ENCODE results near the gene RNF26. TPM values are rescaled to one million over a fixed set of nuclear protein-coding genes. Genes with fewer than 3 reads are reported as not detected.
A peak's percentile ranks its signal among the peaks of the same experiment; 100 is the strongest.
"Not testable (repeated sequence)": the region's sequence is repeated elsewhere in the genome, so short reads cannot be mapped to it uniquely, and the experiment has no call there.

RNF26 gene
- total and polyA plus RNA-seq, 3 donors from 2014 or later: 28.2 to 37.1 (median 31.0) TPM

GRCh38 chr11:119382101-119382500 lies 47.8 kb downstream of the RNF26 start:
- no peak for DNase-seq
- H3K9me3 ChIP-seq: no peaks in the 10 kb centered on the region
- H3K27ac ChIP-seq: no peak overlapping the region

GRCh38 chr11:119382513-119382912 lies 48.2 kb downstream of the RNF26 start:
- H3K27me3 ChIP-seq; H3K4me1 ChIP-seq; H3K4me3 ChIP-seq; intact Hi-C loops (cut with DNase I; ENCODE audit: low total_unique reads); H3K9me3 ChIP-seq; H3K27ac ChIP-seq; DNase-seq; H3K36me3 ChIP-seq (ENCODE audit: low read depth, missing control alignments): not testable (repeated sequence)
- 62 to 70% methylated on average over 14 of the region's 14 CpGs for WGBS, 2 donors

More at GRCh38 chr11:119382101-119382500, 47.8 kb downstream of the RNF26 start:
- H3K4me3 ChIP-seq: peak overlapping the region; percentile 45 to 55
- peaks cover 5% of the 10 kb centered on the region for H3K4me1 ChIP-seq
- intact Hi-C loops (cut with DNase I; ENCODE audit: low total_unique reads): no loop called here
- 3% methylated on average over 9 of the region's 9 CpGs for WGBS, 2 donors
- H3K36me3 ChIP-seq (ENCODE audit: low read depth, missing control alignments): no peaks in the 10 kb centered on the region
- TF ChIP-seq CTCF (IDR thresholded peaks at IDR 0.05): no peak
- TF ChIP-seq POLR2A (IDR thresholded peaks at IDR 0.05): no peak
- no peaks in the 10 kb centered on the region for H3K27me3 ChIP-seq

- no peak for TF ChIP-seq CTCF (IDR thresholded peaks at IDR 0.05)
- TF ChIP-seq POLR2A (IDR thresholded peaks at IDR 0.05): no peak
- Histone ChIP-seq H3K27ac (no peak overlapping the region), H3K36me3 (ENCODE audit: low read depth, missing control alignments) (no peaks in the 10 kb centered on the region), H3K9me3 (no peaks in the 10 kb centered on the region), H3K27me3 (no peaks in the 10 kb centered on the region), H3K4me3 (no peak overlapping the region), H3K4me1 (peaks cover 5% of the 10 kb centered on the region)
- DNase-seq: no peak
- intact Hi-C loops (cut with DNase I; ENCODE audit: low total_unique reads): no loop called here
- 79 to 81% methylated on average over 2 of the region's 2 CpGs for WGBS, 2 donors
Measured at GRCh38 chr11:119384332-119384731, 50.0 kb downstream of the RNF26 start.

Small RNAs within 50 kb of the gene (microRNA-seq; reads per million reads assigned to microRNA genes)
- gene MIR6756 (ENCODE audit: borderline number of aligned reads in 2 of 2, borderline replicate concordance in 1 of 2): 0 to 0.69 reads per million in 2 donors

Small RNAs within 50 kb of the gene (small RNA-seq; reads per million reads assigned to genes)
- gene RF01225 (0 reads per million in 2 donors), gene RNU6-262P (0 reads per million in 2 donors)

Other genes with a start within 250 kb of the RNF26 start
- 10 to 100 TPM; 17.0 to 17.3 TPM for gene HMBS, start 249.6 kb upstream of the RNF26 start, total RNA-seq
- 14.0 TPM for gene HMBS, start 249.6 kb upstream of the RNF26 start, polyA plus RNA-seq (ENCODE audit: insufficient read depth, low read depth, low replicate concordance)
- 10 to 100 TPM; 29.4 to 35.5 TPM for gene DPAGT1, start 232.7 kb upstream of the RNF26 start, total RNA-seq
- 24.6 TPM for gene DPAGT1, start 232.7 kb upstream of the RNF26 start, polyA plus RNA-seq (ENCODE audit: insufficient read depth, low read depth, low replicate concordance)
- 10 to 100 TPM; 11.7 to 12.3 TPM for gene C2CD2L, start 227.2 kb upstream of the RNF26 start, total RNA-seq
- gene C2CD2L, start 227.2 kb upstream of the RNF26 start, polyA plus RNA-seq (ENCODE audit: insufficient read depth, low read depth, low replicate concordance): 7.8 TPM
- gene HINFP, start 212.9 kb upstream of the RNF26 start, total RNA-seq: 10 to 100 TPM; 58.3 to 58.7 TPM
- gene HINFP, start 212.9 kb upstream of the RNF26 start, polyA plus RNA-seq (ENCODE audit: insufficient read depth, low read depth, low replicate concordance): 38.3 TPM
- 1 to 10 TPM; 3.9 to 5.4 TPM for gene ABCG4, start 185.5 kb upstream of the RNF26 start, total RNA-seq
- 11.2 TPM for gene ABCG4, start 185.5 kb upstream of the RNF26 start, polyA plus RNA-seq (ENCODE audit: insufficient read depth, low read depth, low replicate concordance)
- gene NLRX1, start 165.8 kb upstream of the RNF26 start, total RNA-seq: 10 to 100 TPM; 16.2 to 21.4 TPM
- 9.4 TPM for gene NLRX1, start 165.8 kb upstream of the RNF26 start, polyA plus RNA-seq (ENCODE audit: insufficient read depth, low read depth, low replicate concordance)
- gene NHERF4, start 149.1 kb upstream of the RNF26 start, total RNA-seq: under 1 TPM in 1 of 2 donors, not detected in 1; 0.94 TPM
- 1.0 TPM for gene NHERF4, start 149.1 kb upstream of the RNF26 start, polyA plus RNA-seq (ENCODE audit: insufficient read depth, low read depth, low replicate concordance)
- 10 to 100 TPM; 59.3 to 65.7 TPM for gene CBL, start 128.2 kb upstream of the RNF26 start, total RNA-seq
- gene CBL, start 128.2 kb upstream of the RNF26 start, polyA plus RNA-seq (ENCODE audit: insufficient read depth, low read depth, low replicate concordance): 58.5 TPM
- 10 to 100 TPM; 39.1 to 45.1 TPM for gene MCAM, start 17.4 kb upstream of the RNF26 start, total RNA-seq
- 43.1 TPM for gene MCAM, start 17.4 kb upstream of the RNF26 start, polyA plus RNA-seq (ENCODE audit: insufficient read depth, low read depth, low replicate concordance)
- gene C1QTNF5, start 6.4 kb downstream of the RNF26 start, total RNA-seq: 1 to 10 TPM; 4.7 to 5.3 TPM
- gene C1QTNF5, start 6.4 kb downstream of the RNF26 start, polyA plus RNA-seq (ENCODE audit: insufficient read depth, low read depth, low replicate concordance): 12.6 TPM
- gene MFRP, start 12.2 kb downstream of the RNF26 start, total RNA-seq: not detected
- gene MFRP, start 12.2 kb downstream of the RNF26 start, polyA plus RNA-seq (ENCODE audit: insufficient read depth, low read depth, low replicate concordance): not detected
- gene USP2, start 47.2 kb downstream of the RNF26 start, total RNA-seq: 100 to 1,000 TPM in 1 of 2 donors, 10 to 100 TPM in 1; 41.2 to 100 TPM
- 168 TPM for gene USP2, start 47.2 kb downstream of the RNF26 start, polyA plus RNA-seq (ENCODE audit: insufficient read depth, low read depth, low replicate concordance)
- gene THY1, start 88.6 kb downstream of the RNF26 start, total RNA-seq: 10 to 100 TPM in 1 of 2 donors, 1 to 10 TPM in 1; 5.9 to 30.0 TPM
- gene THY1, start 88.6 kb downstream of the RNF26 start, polyA plus RNA-seq (ENCODE audit: insufficient read depth, low read depth, low replicate concordance): 132 TPM